Measurements from ENCODE around the gene AMH. TPM values are rescaled to one million over a fixed set of nuclear protein-coding genes. Genes with fewer than 3 reads are reported as not detected.

The AMH gene
- total and polyA plus RNA-seq, 4 donors: 1.5 to 3.1 (median 1.8) TPM

- intact Hi-C loops (cut with DNase I): no loop called here
- Histone ChIP-seq H3K4me3 (ENCODE audit: low read length in 2 of 2) (no peak overlapping the region), H3K4me1 (ENCODE audit: control insufficient read depth in 1 of 2, insufficient read depth in 2 of 2, low read length in 2 of 2) (no peaks in the 10 kb centered on the region), H3K27ac (ENCODE audit: low read depth in 1 of 2, low read length in 2 of 2) (no peak overlapping the region), H3K9me3 (ENCODE audit: control insufficient read depth, low read length) (no peaks in the 10 kb centered on the region), H3K36me3 (ENCODE audit: control insufficient read depth in 1 of 2, insufficient read depth in 2 of 2, low read length in 1 of 2) (peaks cover 2 to 9% of the 10 kb centered on the region in 2 donors), H3K27me3 (ENCODE audit: control insufficient read depth in 1 of 2, insufficient read depth in 2 of 2, low read length in 1 of 2) (no peaks in the 10 kb centered on the region)
- no peak for DNase-seq
- WGBS, 2 donors: 95 to 96% methylated on average over 43 of the region's 43 CpGs
- no peak for ATAC-seq (ENCODE audit: low FRiP score)
These were observed 32.5 kb upstream of the AMH start for GRCh38 chr19:2216361-2217225.

GRCh38 chr19:2217591-2217990, 31.5 kb upstream of the AMH start:
- 96 to 97% methylated on average over 22 of the region's 22 CpGs for WGBS, 2 donors
- Histone ChIP-seq H3K27me3 (ENCODE audit: control insufficient read depth in 1 of 2, insufficient read depth in 2 of 2, low read length in 1 of 2) (no peaks in the 10 kb centered on the region), H3K27ac (ENCODE audit: low read depth in 1 of 2, low read length in 2 of 2) (no peak overlapping the region), H3K4me1 (ENCODE audit: control insufficient read depth in 1 of 2, insufficient read depth in 2 of 2, low read length in 2 of 2) (no peaks in the 10 kb centered on the region), H3K36me3 (ENCODE audit: control insufficient read depth in 1 of 2, insufficient read depth in 2 of 2, low read length in 1 of 2) (peaks cover 0 to 9% of the 10 kb centered on the region in 2 donors), H3K4me3 (ENCODE audit: low read length in 2 of 2) (no peak overlapping the region), H3K9me3 (ENCODE audit: control insufficient read depth, low read length) (no peaks in the 10 kb centered on the region)
- intact Hi-C loops (cut with DNase I): no loop called here
- DNase-seq (no peak), ATAC-seq (ENCODE audit: low FRiP score) (no peak)

GRCh38 chr19:2219726-2220125, 29.4 kb upstream of the AMH start:
- Histone ChIP-seq H3K27ac (ENCODE audit: low read depth in 1 of 2, low read length in 2 of 2) (no peak overlapping the region), H3K4me1 (ENCODE audit: control insufficient read depth in 1 of 2, insufficient read depth in 2 of 2, low read length in 2 of 2) (no peaks in the 10 kb centered on the region), H3K9me3 (ENCODE audit: control insufficient read depth, low read length) (no peaks in the 10 kb centered on the region), H3K27me3 (ENCODE audit: control insufficient read depth in 1 of 2, insufficient read depth in 2 of 2, low read length in 1 of 2) (no peaks in the 10 kb centered on the region), H3K4me3 (ENCODE audit: low read length in 2 of 2) (no peak overlapping the region), H3K36me3 (ENCODE audit: control insufficient read depth in 1 of 2, insufficient read depth in 2 of 2, low read length in 1 of 2) (peaks cover 0 to 7% of the 10 kb centered on the region in 2 donors)
- DNase-seq (no peak), ATAC-seq (ENCODE audit: low FRiP score) (no peak)
- intact Hi-C loops (cut with DNase I): no loop called here
- WGBS, 2 donors: 91 to 94% methylated on average over 19 to 21 of the region's 21 CpGs

- no peak overlapping the region for H3K4me3 ChIP-seq (ENCODE audit: low read length in 2 of 2)
- intact Hi-C loops (cut with DNase I): no loop called here
- H3K36me3 ChIP-seq (ENCODE audit: control insufficient read depth in 1 of 2, insufficient read depth in 2 of 2, low read length in 1 of 2): peaks cover 0 to 7% of the 10 kb centered on the region in 2 donors
- no peak for DNase-seq
- H3K27ac ChIP-seq (ENCODE audit: low read depth in 1 of 2, low read length in 2 of 2): no peak overlapping the region
- H3K27me3 ChIP-seq (ENCODE audit: control insufficient read depth in 1 of 2, insufficient read depth in 2 of 2, low read length in 1 of 2): no peaks in the 10 kb centered on the region
- 89 to 92% methylated on average over 20 of the region's 20 CpGs for WGBS, 2 donors
- H3K4me1 ChIP-seq (ENCODE audit: control insufficient read depth in 1 of 2, insufficient read depth in 2 of 2, low read length in 2 of 2): no peaks in the 10 kb centered on the region
- H3K9me3 ChIP-seq (ENCODE audit: control insufficient read depth, low read length): no peaks in the 10 kb centered on the region
- no peak for ATAC-seq (ENCODE audit: low FRiP score)
These were observed 27.8 kb upstream of the AMH start for GRCh38 chr19:2221250-2221831.

- H3K4me3 ChIP-seq (ENCODE audit: low read length in 2 of 2): no peak overlapping the region
- intact Hi-C loops (cut with DNase I): no loop called here
- 70 to 79% methylated on average over 20 of the region's 20 CpGs for whole genome bisulfite sequencing, 2 donors
- no peaks in the 10 kb centered on the region for H3K4me1 ChIP-seq (ENCODE audit: control insufficient read depth in 1 of 2, insufficient read depth in 2 of 2, low read length in 2 of 2)
- H3K9me3 ChIP-seq (ENCODE audit: control insufficient read depth, low read length): no peaks in the 10 kb centered on the region
- H3K27me3 ChIP-seq (ENCODE audit: control insufficient read depth in 1 of 2, insufficient read depth in 2 of 2, low read length in 1 of 2): no peaks in the 10 kb centered on the region
- H3K36me3 ChIP-seq (ENCODE audit: control insufficient read depth in 1 of 2, insufficient read depth in 2 of 2, low read length in 1 of 2): peaks cover 0 to 4% of the 10 kb centered on the region in 2 donors
- no peak for ATAC-seq (ENCODE audit: low FRiP score)
- DNase-seq: no peak
- H3K27ac ChIP-seq (ENCODE audit: low read depth in 1 of 2, low read length in 2 of 2): no peak overlapping the region
These were observed 27.2 kb upstream of the AMH start for GRCh38 chr19:2221918-2222317.

GRCh38 chr19:2223391-2223790, 25.7 kb upstream of the AMH start:
- H3K27ac ChIP-seq (ENCODE audit: low read depth in 1 of 2, low read length in 2 of 2): no peak overlapping the region
- no peak overlapping the region for H3K4me3 ChIP-seq (ENCODE audit: low read length in 2 of 2)
- no peaks in the 10 kb centered on the region for H3K4me1 ChIP-seq (ENCODE audit: control insufficient read depth in 1 of 2, insufficient read depth in 2 of 2, low read length in 2 of 2)
- ATAC-seq (ENCODE audit: low FRiP score) (no peak), DNase-seq (no peak)
- peaks cover 0 to 4% of the 10 kb centered on the region in 2 donors for H3K36me3 ChIP-seq (ENCODE audit: control insufficient read depth in 1 of 2, insufficient read depth in 2 of 2, low read length in 1 of 2)
- 86 to 89% methylated on average over 16 to 18 of the region's 18 CpGs for WGBS, 2 donors
- intact Hi-C loops (cut with DNase I): no loop called here
- H3K27me3 ChIP-seq (ENCODE audit: control insufficient read depth in 1 of 2, insufficient read depth in 2 of 2, low read length in 1 of 2): no peaks in the 10 kb centered on the region
- no peaks in the 10 kb centered on the region for H3K9me3 ChIP-seq (ENCODE audit: control insufficient read depth, low read length)

- intact Hi-C loops (cut with DNase I): no loop called here
These were observed 25.2 kb upstream of the AMH start for GRCh38 chr19:2223959-2224358.

GRCh38 chr19:2224754-2225349, 24.3 kb upstream of the AMH start:
- H3K27me3 ChIP-seq (ENCODE audit: control insufficient read depth in 1 of 2, insufficient read depth in 2 of 2, low read length in 1 of 2): no peaks in the 10 kb centered on the region
- H3K4me1 ChIP-seq (ENCODE audit: control insufficient read depth in 1 of 2, insufficient read depth in 2 of 2, low read length in 2 of 2): no peaks in the 10 kb centered on the region
- intact Hi-C loops (cut with DNase I): no loop called here
- peaks cover 0 to 4% of the 10 kb centered on the region in 2 donors for H3K36me3 ChIP-seq (ENCODE audit: control insufficient read depth in 1 of 2, insufficient read depth in 2 of 2, low read length in 1 of 2)
- H3K27ac ChIP-seq (ENCODE audit: low read depth in 1 of 2, low read length in 2 of 2): no peak overlapping the region
- no peaks in the 10 kb centered on the region for H3K9me3 ChIP-seq (ENCODE audit: control insufficient read depth, low read length)
- H3K4me3 ChIP-seq (ENCODE audit: low read length in 2 of 2): no peak overlapping the region
- 81 to 82% methylated on average over 13 of the region's 13 CpGs for WGBS, 2 donors
- DNase-seq (no peak), ATAC-seq (ENCODE audit: low FRiP score) (no peak)

More at GRCh38 chr19:2223959-2224358, 25.2 kb upstream of the AMH start:
- 88 to 90% methylated on average over 14 of the region's 14 CpGs for WGBS, 2 donors
- peaks cover 0 to 4% of the 10 kb centered on the region in 2 donors for H3K36me3 ChIP-seq (ENCODE audit: control insufficient read depth in 1 of 2, insufficient read depth in 2 of 2, low read length in 1 of 2)
- H3K27ac ChIP-seq (ENCODE audit: low read depth in 1 of 2, low read length in 2 of 2): no peak overlapping the region
- no peaks in the 10 kb centered on the region for H3K27me3 ChIP-seq (ENCODE audit: control insufficient read depth in 1 of 2, insufficient read depth in 2 of 2, low read length in 1 of 2)
- H3K4me3 ChIP-seq (ENCODE audit: low read length in 2 of 2): no peak overlapping the region
- DNase-seq: no peak
- H3K9me3 ChIP-seq (ENCODE audit: control insufficient read depth, low read length): no peaks in the 10 kb centered on the region
- ATAC-seq (ENCODE audit: low FRiP score): no peak
- H3K4me1 ChIP-seq (ENCODE audit: control insufficient read depth in 1 of 2, insufficient read depth in 2 of 2, low read length in 2 of 2): no peaks in the 10 kb centered on the region
